HG03280 (cell line): ENCODE results near the gene USH2A.
"Not testable (repeated sequence)": the region's sequence is repeated elsewhere in the genome, so short reads cannot be mapped to it uniquely, and the experiment has no call there.

ENCODE experiments used
- ATAC-seq: cut with Tn5 transposase; IDR thresholded peaks from one replicate; pipeline ENCODE4 v1.9.1; 2021; ENCODE audit warnings: mild to moderate bottlenecking, moderate library complexity; ENCODE audit not compliant: unreplicated experiment

The USH2A gene

DNA sequence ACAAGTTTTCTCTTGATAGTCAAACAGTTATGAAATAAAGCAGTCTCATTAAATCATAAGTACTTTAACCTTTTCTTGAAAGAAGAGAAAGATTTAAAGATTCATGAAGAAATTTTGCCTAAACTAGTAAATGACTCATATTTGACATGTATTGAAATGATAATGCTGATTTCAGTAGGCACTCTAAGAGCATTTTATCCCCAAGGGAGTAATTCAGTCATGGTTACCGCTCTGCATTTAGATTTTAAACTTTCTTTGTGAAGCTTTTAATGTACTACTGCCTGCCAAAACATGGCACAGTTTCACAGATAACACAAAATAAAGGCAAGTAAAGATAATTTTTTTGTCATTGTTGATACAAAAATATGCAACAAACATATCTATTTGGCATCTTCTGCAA is 6.8 kb downstream of the USH2A start:
- ATAC-seq: no peak

DNA sequence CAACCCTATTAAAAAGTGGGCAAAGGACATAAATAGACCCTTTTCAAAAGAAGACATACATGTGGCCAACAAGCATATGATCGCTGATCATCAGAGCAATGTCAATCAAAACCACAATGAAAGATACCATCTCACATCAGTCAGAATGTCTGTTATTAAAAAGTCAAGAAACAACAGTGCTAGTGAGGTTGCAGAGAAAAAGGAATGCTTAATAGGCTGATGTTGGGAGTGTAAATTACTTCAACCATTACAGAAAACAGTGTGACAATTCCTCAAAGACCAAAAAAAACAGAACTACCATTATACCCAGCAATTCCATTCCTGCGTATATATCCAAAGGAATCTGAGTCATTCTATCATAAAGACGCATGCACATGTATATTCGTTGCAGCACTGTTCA is 13.2 kb downstream of the USH2A start:
- no peak for ATAC-seq

DNA sequence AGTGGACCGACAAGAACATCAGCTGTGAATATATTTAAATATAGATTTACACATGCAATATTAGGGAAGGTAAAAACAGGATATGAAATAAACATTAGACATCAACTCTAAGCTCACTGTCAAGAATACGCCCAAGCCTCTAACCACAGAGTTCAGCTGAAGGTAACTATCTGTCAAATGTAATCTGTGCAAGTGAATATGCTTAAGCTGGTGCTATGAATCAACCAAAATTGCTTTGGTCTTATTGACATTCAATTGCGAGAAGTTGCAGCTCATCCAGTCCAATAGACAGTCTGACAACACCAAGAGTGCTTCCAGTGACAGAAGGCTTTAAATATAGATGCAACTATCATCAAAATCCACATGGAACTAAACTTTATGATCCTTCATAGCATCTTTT is 32.3 kb downstream of the USH2A start:
- ATAC-seq: no peak

DNA sequence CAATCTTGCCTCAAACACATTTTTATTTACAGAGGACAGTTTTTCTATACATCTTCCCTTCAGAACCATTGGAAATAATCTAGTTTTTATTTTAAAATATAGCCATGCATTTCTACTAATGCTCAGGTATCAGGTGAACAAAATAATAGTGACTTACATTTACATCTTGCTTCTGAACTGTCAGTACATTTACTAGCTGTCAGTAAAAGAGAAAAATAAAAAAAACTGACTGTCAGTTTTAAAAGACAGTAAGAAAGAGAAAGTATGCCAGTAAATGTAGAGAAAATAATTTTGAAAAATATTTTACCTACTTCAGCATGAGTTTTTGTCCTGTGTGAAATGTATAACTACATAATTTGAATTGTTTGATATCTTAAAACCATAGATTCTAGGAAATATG is 33.5 kb downstream of the USH2A start:
- ATAC-seq: no peak

DNA sequence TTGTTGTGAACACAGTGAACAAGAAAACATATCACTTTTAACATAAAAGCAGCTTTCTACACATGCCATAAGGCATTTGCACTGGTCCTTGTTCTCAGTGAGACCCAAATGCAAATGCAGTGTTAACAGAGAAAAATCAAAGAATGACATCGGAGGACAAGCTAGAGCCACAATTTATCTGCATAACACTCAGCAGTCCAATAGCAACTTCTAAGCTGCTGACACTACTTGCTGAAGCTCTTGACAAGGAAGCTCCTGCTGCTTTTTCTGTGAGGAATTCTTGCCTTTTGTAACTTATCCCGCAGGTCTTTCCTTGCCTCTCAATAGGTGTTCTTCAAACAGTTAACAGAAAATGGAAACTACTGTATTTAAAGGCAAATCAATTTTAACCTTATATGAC is 34.7 kb downstream of the USH2A start:
- no peak for ATAC-seq

DNA sequence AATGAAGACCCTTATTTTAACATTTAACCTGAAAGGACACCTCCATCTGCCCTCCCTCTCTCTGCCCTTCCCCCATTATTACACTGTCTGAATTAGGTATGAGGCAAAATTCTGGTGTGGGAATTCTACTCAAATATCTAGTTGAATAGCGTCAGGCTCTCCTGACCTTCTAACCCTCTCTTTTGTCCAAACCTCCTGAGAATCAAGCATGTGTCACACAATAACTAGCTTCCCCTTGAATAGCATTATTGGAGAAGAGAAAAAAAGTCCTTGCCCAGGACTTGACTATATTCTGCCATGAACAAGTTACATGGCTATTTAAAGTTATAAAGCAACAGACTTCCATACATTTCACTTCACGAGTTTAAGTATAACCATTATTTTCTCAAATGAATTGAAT is 35.5 kb downstream of the USH2A start:
- no peak for ATAC-seq

DNA sequence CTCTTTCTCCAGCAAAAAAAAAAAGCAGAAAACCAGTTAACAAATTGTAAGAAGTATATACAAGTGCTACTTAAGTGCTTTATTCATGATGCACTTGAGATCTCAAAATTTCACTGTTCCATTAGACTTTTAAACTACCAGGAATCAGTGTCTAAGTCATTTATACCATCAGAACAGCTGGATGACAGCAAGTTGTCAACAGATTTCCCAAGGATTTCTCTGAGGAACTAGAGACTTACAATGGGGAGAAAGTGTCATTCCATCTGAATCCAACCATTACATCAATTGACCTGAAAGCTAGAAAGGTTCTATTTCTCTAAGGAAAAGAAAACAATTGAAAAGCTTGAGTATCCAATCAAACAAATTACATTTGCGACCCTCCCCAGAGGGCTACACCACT is 43.8 kb downstream of the USH2A start:
- no peak for ATAC-seq

DNA sequence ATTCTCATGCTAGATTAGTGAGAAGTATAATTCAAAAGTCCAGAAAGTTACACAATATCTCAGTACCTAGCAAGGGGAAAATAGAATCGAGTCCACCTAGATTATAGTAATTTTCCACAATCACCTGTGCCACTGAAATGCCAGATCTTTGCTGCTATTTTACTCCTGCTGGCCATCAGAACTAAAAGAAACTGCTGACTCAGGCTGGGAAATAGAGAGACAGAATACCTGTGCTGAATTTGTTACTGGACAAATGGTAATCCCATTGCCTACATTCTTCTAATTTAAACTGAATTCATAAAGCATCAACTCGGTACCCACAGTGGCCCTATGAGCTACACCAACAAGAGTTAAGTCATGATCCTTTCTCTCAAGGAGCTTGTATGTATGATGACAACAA is 55.0 kb downstream of the USH2A start:
- no peak for ATAC-seq

DNA sequence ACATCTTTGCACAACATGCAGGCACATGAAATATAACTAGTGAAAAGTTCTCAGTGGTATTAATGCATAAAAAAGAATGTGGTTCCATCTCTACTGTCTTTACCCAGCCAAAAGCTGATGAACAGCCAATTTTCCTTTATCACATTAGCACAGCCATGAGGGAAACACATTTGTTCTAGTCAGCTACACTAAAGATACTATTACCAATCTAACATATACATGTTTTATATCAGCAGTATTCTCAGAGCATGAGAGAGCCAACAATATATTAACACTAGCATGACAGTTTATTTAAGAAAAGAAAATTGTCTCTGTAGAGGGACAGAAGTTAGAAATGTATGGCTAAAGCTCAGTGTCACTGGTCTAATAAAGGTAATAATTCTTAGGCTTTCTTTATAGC is 56.3 kb downstream of the USH2A start:
- no peak for ATAC-seq

DNA sequence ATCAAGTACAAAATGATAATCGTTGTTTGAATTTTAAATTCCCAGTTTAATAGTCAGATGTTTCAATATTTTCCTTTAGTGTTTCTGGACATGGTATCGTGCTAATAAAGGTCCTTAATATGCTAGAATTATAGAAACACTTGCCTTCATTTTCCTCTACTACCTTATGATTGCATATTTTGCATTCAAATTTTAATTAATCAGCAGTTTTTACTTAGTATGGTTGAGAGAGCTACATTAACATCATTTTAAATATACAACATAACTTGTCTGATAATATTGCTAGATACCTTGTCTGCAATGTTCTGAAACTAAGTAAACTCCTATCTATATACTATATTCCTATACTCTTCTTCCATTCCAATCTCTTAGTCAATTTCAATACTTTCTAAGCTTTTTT is 66.3 kb downstream of the USH2A start:
- no peak for ATAC-seq

DNA sequence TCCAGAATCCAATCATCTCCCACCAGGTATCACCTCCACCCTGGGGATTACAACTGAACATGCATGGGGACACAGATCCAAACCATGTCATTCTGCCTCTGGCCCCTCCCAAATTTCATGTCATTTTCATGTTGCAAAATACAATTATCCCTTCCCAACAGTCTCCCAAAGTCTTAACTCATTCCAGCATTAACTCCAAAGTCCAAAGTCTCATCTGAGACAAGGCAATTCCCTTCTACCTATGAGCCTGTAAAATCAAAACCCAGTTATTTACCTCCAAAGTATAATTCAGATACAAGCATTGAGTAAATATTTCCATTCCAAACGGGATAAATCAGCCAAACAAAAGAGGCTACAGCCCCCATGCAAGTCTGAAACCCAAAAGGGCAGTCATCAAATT is 73.1 kb downstream of the USH2A start:
- ATAC-seq: no peak

DNA sequence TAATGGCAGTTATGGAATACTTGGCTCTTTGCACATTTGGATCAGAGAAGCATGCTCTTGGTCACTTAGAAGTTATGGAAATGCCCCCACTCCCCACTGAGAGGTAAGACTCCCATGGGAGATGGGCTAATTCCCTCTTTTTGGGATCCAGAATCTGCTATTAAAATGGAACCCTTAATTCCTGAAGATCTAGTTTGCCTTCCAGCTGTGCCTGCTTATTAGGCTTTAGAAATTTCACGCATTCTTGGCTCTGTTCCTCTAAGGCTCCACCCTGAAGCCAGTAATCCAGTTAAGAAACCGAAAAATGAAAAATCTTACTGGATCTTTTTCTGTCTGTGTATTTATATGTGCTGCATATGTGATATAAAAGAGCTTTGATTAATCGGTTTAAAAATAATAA is 76.7 kb downstream of the USH2A start:
- no peak for ATAC-seq

DNA sequence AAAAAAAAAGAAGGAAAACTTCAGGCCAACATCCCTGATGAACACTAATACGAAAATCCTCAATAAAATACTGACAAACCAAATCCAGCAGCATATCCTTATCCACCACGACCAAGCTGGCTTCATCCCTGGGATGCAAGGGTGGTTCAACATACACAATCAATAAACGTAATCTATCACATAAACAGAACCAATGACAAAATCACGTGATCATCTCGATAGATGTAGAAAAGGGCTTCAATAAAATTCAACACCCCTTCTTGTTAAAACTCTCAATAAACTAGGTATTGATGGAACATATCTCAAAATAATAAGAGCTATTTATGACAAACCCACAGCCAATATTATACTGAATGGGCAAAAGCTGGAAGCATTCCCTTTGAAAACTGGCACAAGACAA is 82.7 kb downstream of the USH2A start:
- ATAC-seq: not testable (repeated sequence)

DNA sequence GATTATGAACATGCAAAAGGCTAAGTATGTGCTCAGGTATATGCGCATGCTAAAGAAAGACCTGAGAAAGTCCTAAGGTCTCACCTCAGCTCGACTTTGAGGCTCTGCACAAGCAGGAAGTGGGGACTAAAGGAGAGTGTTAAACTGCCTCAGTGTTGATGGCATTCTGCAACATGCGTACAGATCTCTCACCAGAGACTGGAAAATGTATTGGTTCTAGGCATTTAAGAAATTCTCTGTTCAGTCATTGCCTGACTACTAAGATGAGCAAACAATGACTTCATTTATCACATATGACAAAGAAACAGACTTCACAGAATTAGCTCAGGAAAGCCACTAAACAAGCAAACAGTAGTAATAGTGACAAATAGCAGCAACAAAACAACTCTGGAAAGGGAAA is 90.8 kb downstream of the USH2A start:
- ATAC-seq: no peak

DNA sequence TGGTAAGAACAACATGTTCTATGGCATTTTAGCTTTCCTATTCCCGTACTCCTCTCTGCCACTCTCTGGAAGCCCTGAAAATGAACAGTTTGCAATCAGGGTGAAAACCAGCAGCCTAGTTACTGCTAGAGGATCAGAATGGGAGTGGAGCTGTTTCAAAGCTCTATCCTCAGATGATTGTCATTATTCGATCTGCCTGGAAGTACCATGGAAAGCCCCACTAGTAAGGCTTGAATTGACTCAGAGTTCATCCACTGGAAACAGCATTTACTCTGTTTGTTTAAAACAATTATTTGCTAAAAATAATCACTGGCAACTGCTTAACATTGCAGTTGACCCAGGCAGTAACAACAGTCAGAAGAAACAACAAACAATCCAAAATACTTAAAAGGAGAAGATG is 91.2 kb downstream of the USH2A start:
- no peak for ATAC-seq

DNA sequence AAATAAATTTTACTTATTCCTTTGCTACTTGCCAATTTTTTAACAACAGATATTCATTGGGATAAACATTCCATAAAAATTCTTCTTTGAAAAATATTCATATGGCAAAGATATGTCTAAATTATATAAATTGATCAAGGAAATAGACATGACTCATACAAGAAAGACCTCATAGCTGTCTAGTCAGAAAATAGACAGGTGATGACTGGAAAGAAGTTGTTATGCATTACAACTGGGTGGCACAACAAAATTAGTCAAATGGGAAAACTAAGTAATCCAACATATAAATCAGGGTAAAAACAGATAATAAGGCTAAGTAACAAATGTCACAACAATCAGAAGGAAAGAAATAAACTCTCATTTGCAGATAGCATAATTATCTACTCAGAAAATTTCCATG is 92.0 kb downstream of the USH2A start:
- no peak for ATAC-seq

DNA sequence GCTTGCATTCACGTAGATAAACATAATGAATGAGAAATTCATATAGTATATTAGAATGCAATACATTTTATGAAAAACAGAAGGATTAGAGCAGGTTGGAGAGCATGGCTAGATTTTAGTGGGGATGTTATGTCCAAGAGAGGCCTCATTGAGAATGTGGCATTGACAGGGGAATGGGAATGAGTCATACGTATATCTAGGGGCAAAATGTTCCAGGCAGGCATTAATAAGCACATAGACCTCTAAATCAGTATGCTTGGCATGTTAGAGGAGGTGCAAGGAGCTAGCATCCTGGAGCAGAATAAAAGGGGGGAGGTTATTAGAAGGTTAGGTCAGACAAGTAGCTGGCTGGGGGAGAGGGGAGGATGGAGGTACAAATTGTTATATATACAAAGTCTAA is 93.0 kb downstream of the USH2A start:
- no peak for ATAC-seq

DNA sequence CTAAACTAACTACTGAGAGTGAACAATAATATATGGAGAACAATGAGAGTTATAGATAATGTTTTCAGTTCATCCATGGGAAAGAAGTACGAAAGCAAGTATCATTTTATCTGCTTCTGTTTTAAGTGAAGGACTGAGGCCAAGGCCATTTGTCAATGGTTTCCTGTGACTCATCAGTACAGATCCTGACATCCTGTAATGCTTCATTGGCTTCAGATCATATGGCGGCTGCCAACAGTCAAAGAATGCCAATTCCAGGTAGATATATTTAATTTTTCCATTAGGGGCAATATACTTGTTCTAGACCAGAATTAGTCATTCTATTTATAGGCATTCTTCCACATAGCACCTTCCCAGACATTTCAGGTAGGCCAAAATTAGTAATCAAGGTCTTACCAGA is 97.3 kb downstream of the USH2A start:
- ATAC-seq: no peak

DNA sequence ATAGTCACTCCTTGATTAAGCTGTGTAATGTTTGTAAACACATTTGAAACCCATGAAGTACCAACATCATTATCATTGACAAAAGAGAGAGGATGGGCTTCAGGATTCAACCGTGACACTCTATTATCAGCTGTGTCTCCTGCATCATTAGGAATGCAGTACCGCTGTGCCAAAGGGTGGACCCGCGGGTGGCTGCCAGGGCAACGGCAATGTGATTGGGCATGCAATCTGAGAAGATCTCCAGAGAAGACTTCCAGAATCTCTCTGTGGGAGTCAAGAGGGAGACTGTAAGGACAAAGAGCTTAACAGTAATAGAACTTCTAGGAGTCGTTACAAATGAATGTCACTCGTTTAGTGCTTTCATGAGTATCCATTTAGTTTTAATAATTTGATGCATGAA is 97.9 kb downstream of the USH2A start:
- no peak for ATAC-seq

DNA sequence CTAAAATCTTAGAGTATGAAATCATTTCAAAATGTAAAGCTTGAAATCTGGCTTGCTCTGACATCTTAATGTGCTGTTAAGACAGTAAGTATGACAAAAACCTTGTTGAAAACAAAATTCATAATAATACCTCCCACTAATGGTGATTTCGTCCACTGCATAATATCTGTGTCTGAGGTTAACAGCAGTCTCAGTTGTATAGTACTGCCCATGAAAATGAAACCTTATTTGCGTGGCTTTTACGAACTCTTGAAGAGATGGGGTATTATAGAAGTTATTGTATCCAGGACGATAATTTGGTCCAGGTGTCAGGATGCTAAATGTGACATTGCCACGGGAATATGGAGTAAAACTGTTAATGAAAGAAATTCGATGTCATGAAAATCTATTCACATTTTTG is 99.9 kb downstream of the USH2A start:
- no peak for ATAC-seq

DNA sequence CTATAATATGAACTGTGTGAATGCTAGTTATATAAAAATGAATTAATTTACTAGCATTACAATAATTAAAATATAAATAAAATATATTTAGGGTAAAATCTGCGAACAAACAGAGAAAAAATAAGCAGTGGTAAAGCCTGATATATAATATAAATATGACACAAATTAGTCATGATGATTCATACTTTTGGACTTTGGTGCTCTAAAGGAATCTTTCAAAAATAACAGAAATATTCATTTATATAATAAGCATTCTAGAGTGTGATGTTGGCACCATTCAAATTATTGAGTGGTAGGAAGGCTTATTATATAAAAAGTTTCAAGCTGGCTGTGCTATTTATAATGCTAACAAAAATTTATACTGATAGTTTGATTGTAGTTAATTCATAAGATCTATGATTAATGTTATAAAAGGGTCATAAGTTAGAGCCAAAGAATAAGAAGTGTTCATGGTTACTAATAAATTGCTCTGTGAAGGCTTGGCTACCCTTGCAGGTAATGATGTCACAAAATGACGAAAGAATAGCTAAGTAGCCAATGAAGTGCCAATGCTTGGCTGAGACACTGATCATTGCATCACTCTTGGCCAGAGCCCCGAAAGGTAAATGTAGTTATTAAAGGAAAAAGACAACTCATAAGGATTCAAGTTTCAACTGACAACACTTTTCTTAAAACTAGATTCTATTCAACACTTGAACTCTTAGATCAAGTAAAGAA is 108.7 kb downstream of the USH2A start:
- ATAC-seq: no peak

DNA sequence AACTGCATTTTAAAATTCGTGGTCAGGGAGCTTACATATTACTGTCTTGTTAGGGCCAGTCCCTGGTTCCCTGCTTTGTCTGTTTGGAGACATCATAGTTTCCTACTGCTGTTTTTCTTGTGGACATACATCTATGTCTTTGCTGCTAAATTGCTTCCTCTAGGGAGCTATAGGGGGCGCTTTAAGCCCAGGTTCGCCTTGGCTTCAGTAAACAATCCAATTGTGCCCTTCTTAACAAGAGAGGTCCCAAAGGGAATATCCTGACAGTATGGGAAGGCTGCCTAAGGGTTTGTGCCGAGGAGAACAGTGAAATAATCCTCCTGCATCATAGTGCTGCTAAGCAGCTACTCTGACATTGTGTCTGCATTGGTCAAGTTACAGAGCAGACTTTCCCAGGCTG is 112.5 kb downstream of the USH2A start:
- ATAC-seq: peak; percentile 48

DNA sequence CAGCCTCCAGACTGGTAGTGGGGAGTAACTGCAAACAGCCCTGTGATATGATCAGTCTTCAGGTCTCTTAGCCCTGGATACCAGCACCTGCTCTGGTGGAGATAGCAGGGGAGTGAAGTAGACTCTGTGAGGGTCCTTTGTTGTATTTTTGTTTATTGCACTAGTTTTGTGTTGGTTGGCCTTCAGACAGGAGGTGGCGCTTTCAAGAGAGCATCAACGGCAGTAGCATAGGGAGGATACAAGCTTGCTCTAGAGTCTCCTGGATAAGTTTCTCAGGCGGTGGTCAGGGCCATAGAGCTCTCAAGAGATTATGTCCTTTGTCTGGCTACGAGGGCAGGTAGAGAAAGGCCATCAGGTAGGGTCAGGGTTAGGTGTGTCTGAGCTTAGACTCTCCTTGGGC is 116.4 kb downstream of the USH2A start:
- no peak for ATAC-seq

DNA sequence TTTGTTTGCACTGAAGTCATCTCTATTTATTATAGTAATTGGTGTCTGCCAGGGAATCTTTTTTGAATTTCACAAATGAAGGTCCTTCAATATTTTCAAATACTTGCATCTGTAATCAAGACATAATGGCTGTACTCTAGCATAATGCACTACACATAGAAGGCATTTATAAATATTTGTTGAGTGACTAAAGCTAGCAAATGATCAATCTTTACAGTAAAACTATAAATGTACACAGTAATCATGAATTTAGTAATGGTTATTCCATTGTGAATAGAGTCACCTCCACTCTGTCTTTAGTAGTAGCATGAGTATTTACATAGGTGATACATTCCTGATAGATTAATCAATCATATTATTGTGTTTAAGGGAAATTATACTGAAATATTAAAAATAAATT is 119.6 kb downstream of the USH2A start:
- no peak for ATAC-seq
